Measurements from ENCODE around the gene PTRH2.

Gene PTRH2

DNA sequence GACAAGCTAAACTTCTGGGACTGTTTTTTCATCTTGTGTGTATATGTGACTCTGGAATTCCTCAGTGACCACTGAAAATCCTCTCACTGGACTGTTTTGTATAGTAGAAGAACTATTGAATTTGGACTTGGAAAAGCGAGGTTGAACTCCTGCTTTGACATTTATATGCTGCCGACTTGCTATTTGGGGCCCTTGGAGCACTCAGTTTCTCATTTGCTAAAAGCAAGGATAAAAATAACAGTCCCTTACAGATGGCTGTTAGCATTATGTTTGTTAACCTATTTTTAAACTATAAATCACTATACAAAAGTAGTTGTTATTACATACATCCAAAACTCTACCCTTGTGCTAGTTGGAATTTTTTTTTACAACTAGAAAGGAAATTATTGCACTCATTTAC is 9.2 kb upstream of the PTRH2 start:
- no peak for DNase-seq

DNA sequence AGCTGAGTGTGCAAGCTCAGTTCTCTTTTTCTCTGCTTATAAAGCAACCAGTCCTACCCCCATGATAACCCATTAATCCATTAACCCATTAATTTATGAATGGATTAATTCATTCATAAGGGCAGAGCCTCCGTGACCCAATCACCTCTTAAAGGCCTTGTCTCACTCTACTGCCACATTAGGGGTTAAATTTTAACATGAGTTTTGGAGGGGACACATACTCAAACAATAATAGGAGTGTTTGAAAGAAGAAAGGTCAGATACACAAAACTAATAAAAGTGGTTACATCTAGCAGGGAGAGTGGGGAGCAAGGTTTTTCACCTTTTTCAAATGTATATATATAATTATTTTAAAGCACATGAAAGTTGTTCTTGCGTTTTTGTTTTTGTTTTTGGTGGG is 7.0 kb upstream of the PTRH2 start:
- DNase-seq = no peak

DNA sequence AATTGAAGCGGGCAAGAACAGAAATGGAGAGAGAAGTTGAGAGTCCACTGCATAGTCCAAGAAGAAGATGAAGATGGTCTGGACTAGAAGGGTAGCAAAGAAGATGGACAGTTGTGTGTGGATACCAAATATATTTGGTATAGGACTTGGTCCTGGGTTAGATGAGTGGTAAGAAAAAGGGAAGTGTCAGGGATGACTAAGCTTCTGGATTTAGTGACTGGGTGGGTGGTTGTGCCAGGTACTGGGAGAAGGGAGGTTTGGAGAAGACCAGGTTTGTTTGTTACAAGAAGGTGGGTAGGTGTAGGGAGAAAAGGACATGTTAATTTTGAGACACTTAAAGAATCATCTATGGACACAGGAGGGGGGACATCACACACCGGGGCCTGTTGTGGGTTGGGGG is 5.6 kb upstream of the PTRH2 start:
- no peak for DNase-seq

GRCh38 chr17:59711936-59712335 is 4.7 kb upstream of the PTRH2 start:
- DNase-seq = no peak

DNA sequence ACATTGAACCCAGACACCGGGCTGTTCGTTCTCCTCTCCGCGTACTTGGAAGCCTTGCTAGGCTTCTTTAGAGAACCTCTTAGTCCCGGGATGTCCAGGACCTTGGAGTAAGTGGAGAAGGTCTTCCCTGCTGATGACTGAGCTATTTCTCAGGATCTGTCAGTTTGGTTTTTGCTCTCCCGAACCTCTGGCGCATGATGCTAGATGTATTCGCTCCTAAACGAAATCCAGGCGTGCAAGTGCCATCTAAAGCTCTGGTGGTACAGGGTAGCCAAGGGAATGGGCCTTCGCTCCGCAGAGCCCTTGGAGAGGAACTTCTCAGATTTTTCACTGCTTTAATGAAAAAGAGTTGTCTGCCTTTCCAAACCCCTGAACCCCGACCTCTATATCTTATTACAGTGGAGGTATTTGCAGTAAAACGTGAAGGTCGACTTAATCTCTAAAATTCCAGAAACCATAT is 771 bp upstream of the PTRH2 start:
- DNase-seq = no peak

GRCh38 chr17:59702304-59702703 is 4.9 kb downstream of the PTRH2 start:
- DNase-seq = no peak

- no peak for DNase-seq
These were observed 7.4 kb downstream of the PTRH2 start for GRCh38 chr17:59699786-59700185.

- no peak for DNase-seq
These were observed 8.0 kb downstream of the PTRH2 start for GRCh38 chr17:59699218-59699617.

DNA sequence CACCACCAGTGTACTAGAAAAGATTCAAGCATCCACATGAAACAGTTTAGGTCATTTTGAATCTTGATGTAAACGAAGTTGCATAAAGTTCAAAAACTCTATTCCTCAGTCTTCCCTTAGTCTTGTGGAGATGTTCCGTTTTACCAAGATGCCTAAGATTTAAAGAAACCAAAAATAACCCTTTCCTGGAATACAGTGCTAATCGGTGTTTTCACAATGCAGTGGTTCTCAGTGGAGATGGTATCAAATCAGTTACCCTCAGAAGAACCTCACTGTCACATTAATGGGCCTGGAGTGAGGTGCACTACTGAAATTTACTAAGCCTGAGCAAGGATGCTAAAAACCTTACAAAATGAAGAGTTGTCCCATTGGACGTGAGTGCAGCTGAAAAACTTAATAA is 9.1 kb downstream of the PTRH2 start:
- no peak for DNase-seq

DNA sequence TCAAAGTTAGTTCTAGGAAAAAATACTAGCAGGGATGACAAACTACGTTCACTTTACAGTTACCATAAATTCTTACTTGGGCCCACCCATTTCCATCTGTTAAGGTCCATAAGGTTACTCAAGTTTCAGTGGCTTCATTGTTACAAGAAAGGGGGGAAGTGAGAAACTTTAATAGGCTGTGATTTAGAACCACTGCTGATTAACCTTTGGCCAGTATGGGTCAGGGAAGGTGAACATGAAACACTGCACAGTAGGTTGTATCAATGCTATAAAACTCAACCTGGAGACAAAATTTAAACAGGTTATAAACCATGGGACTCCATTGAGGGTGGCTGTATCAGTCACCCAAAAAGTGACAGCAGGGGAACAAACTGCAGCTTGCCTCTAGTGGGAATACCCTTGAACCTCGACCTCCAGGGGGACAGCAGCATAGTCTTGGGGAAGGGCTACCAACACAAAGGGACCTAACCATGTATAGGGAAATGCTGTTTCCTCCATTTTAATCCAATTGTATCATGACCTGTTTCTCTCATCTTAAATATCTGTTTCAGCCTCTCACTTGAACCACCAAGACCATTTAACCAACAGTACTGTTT is 10.4 kb downstream of the PTRH2 start:
- no peak for DNase-seq

DNA sequence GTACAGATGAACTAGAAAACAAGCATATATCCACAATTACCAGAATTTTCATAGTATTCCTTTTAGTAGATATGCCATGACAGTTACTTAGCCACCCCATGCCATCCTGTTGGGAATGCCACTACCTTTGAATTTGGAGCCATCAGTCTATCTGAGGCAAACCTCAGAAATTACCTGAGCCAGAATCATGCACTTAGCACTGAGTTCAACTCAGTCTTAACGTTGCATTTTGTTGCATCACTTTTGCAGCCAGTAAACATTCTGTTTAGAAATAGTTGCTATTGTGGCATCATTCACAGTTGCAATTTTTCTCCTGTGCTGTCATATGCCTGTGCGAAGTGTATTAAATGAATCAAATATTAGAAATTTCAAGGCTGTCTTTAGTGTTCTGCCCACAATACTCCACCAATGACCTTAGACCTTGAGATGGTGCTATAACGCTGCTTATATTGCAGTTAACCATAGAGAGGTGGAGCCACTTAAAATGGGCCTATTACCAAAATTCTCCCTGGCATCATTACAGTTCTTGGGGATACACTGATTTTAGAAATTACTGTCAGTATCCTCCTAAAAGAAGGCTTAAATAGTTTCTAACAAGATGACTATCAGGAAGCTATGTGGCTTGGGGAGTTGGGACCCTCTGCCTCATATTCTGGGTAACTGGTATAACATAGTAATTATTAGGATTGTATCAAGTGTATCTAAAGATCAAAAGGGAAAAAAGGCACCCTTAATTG is 11.1 kb downstream of the PTRH2 start:
- DNase-seq = no peak

DNA sequence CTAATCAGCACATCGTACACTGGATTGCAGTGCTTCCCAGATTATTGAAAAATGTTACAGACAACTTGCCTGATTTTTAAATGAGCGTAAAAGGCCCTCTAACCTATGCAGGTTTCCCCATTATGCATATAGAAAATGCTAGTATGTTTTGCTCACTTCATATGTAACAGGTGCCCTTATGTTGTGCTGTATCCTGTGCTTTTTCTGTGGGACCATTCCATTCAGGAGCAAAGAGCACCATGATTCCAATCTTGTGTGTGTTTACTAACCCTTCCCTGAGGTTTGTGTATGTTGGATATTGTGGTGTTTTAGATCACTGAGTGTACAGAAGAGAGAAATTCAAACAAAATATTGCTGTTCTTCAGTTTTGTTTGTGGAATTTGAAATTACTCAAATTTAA is 12.9 kb downstream of the PTRH2 start:
- DNase-seq = no peak

GRCh38 chr17:59693582-59693981 is 13.6 kb downstream of the PTRH2 start:
- no peak for DNase-seq

DNA sequence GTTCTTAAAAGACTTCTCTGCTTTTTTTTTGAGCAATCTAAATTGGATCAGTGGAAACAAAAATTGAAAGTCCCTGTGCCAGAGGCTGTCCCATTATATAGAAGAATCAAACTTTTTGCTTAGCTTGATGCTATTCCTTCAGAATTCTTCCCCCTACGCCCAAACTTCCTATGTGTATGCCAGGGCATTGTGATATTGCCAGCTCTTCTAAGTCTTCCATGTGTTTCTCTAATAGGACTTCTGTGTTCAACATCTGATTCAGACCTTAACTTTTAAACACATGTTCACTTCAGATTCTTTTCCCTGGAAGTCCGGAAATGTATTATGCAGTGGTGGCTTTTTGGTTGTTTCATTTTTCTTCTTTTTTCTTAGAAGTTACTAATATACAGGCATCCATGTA is 18.7 kb downstream of the PTRH2 start:
- DNase-seq = no peak

DNA sequence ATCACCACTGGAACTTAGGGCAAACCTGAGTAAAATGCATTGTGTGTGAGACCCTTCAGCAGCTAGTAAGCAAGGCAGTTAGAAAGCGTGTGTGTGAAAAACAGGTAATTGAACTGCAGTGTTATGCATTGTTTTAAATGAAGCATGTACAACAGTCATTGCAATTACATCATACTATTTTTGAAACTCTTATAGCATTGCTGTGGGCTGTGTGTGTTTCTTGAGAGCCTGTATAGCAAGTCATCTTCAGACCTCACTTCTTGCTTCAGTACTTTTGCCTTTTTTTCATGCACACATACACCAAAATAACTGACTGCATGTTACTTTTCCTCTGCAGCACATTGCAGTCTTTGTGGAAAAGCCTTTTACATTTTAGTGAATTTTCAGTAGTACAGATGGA is 19.2 kb downstream of the PTRH2 start:
- DNase-seq = no peak

GRCh38 chr17:59684967-59685366 is 22.3 kb downstream of the PTRH2 start:
- no peak for DNase-seq

DNA sequence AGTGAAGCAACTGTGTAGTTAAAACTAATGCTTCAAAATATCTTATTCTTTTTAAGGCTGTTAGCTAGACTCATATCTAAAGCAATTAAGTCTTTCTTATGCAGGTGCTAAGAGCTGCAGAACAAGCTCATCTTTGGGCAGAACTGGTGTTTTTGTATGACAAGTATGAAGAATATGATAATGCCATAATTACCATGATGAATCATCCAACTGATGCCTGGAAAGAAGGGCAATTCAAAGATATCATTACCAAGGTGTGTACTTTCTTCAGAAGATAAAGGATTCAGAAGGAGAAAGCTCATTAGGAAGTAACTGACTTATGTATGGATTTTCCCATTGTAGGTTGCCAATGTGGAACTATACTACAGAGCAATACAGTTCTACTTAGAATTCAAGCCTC is 23.9 kb downstream of the PTRH2 start:
- DNase-seq = no peak

DNA sequence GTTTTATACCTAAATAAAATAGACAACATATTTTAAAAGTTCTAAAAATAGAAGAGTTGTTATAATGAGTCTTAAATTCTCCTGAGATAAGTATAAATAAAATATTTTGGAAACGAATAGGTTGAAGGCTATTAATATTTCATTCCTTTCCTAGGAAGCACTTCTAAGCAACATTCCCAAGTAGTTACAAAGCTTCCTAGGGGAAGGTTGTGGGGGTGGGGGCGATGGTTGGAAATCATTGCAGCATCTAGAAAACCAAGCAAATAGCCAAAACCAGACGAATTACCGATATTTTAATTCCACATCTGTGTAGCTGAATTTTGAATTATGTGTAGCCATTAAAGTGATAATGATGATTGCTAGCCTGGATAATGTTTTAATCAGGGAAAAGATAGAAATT is 26.9 kb downstream of the PTRH2 start:
- DNase-seq = no peak

- DNase-seq = no peak
These were observed 28.3 kb downstream of the PTRH2 start for GRCh38 chr17:59678918-59679317.

DNA sequence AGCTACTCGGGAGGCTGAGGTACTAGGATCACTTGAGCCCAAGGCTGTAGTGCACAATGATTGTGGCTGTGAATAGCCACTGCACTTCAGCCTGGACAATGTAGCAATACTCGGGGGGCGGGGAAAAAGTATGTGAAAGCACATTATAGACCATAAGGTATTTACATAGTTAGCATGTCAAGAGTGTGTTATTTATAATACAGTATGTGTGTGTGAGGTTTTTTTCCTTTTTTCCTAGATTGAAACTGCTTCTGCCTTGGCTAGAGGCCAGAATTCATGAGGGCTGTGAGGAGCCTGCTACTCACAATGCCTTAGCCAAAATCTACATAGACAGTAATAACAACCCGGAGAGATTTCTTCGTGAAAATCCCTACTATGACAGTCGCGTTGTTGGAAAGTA is 30.5 kb downstream of the PTRH2 start:
- no peak for DNase-seq

DNA sequence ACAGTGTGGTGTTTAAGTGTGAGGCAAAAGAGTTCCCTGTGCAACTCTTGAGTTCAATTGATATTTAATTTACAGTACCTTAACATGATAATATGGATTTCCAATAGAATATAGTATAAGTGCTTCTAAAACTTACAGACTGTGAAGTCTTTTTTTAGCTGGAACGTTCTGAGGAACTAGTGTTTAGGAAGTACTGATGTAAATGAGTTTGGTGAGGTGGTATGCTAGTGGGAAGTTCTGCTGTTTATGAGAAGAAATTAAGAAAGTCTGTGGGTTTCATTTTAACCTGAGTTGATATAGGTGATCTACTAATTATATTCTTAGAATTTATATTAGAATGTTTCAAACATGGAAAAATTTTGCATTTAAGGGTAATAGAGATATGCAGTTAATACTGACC is 32.0 kb downstream of the PTRH2 start:
- no peak for DNase-seq

- DNase-seq = no peak
These were observed 35.8 kb downstream of the PTRH2 start for GRCh38 chr17:59671386-59671785.

DNA sequence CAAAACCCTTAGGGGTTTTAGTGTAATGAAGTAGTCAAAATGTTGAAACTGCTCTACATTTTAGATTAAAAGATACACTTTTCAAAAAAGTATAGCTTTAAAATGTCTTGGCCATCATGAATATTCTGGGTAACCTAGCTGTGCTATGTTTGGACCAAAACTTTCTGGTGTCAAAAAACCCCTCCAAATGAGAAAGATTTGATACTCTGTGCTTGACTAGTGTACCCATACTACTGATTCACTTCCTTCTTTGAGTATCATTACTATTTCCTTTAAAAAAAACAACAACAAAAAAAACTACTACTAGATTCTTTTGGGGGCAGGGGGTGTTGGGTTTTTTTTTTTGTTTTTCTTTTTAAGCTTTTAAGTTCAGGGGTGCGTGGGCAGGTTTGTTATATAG is 37.3 kb downstream of the PTRH2 start:
- DNase-seq = no peak

DNA sequence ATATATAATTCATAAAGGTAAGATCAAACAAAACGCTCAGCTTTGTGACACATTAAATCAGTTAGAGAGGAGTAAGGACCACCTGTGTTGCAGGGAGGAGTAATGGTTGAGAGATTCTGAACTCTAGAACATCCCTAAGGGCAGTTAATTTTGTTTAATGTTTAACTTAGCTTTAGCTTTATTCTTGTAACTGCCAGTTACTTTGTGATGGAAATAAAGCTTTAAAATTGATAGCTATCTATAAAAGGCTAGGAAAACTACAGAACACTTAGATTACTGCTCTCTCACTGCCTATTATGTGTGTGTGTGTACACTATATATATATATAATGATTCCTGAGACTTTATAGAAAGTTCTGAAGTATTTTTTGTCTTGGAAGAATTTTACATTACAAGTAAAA is 37.8 kb downstream of the PTRH2 start:
- DNase-seq = no peak

- no peak for DNase-seq
These were observed 38.4 kb downstream of the PTRH2 start for GRCh38 chr17:59668816-59669215.
